ENCODE measurements around the gene SUN3.

GRCh38 chr7:48059706-48060105 lies 30.8 kb upstream of the SUN3 start:
- no peak for TF ChIP-seq POLR2A (IDR thresholded peaks at IDR 0.05)
- TF ChIP-seq, protein P1, sequence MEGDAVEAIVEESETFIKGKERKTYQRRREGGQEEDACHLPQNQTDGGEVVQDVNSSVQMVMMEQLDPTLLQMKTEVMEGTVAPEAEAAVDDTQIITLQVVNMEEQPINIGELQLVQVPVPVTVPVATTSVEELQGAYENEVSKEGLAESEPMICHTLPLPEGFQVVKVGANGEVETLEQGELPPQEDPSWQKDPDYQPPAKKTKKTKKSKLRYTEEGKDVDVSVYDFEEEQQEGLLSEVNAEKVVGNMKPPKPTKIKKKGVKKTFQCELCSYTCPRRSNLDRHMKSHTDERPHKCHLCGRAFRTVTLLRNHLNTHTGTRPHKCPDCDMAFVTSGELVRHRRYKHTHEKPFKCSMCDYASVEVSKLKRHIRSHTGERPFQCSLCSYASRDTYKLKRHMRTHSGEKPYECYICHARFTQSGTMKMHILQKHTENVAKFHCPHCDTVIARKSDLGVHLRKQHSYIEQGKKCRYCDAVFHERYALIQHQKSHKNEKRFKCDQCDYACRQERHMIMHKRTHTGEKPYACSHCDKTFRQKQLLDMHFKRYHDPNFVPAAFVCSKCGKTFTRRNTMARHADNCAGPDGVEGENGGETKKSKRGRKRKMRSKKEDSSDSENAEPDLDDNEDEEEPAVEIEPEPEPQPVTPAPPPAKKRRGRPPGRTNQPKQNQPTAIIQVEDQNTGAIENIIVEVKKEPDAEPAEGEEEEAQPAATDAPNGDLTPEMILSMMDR (IDR thresholded peaks at IDR 0.05), result no peak
- TF ChIP-seq EP300 (IDR thresholded peaks at IDR 0.05), result no peak
